Activated T-cell treated with anti-CD3 and anti-CD28 coated beads for 1 hour (primary cell): ENCODE results near the gene SEPTIN1.
"Not testable (repeated sequence)": the region's sequence is repeated elsewhere in the genome, so short reads cannot be mapped to it uniquely, and the experiment has no call there.

ENCODE experiments used
- DNase-seq: peaks from one replicate; pipeline ENCODE4 v3.0.0-alpha.2; 2020; ENCODE audit warnings: low read depth

The SEPTIN1 gene

GRCh38 chr16:30357715-30358576 is 24.4 kb downstream of the SEPTIN1 start:
- DNase-seq = no peak

- no peak for DNase-seq
Observed at GRCh38 chr16:30357085-30357714, 25.2 kb downstream of the SEPTIN1 start.

DNA sequence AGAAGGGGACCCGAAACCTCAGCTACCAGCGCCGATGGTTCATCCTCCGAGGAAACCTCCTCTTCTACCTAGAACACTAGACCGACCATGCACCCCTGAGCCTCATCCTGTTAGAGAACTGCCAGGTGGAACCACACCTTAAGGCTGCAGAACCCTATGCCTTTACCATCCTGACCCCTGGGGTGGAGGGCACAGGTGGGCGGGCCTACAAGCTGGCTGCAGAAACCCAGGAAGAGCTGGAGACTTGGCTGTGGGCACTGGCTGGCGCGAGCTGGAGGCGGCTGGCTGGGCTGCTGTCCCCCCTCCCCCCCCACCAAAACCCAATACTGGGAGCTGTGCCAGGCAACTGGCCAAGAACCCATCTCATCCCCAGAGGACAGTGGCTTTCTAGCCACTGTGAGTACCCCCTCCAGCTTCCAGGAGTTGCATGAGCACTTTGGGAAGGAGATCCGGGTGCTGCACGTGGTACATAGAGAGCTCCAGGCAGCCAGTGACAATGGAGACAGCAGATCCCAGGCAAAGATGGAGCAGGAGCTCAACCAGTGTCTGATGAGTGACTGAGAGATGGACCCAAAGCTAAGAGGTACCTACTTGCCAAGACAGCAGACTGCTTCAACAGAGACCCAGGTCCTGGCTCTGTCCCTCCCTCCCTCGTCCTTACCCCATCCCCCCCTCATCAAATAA is 25.8 kb downstream of the SEPTIN1 start:
- DNase-seq = no peak

- DNase-seq = no peak
Observed at GRCh38 chr16:30355954-30356308, 26.4 kb downstream of the SEPTIN1 start.

DNA sequence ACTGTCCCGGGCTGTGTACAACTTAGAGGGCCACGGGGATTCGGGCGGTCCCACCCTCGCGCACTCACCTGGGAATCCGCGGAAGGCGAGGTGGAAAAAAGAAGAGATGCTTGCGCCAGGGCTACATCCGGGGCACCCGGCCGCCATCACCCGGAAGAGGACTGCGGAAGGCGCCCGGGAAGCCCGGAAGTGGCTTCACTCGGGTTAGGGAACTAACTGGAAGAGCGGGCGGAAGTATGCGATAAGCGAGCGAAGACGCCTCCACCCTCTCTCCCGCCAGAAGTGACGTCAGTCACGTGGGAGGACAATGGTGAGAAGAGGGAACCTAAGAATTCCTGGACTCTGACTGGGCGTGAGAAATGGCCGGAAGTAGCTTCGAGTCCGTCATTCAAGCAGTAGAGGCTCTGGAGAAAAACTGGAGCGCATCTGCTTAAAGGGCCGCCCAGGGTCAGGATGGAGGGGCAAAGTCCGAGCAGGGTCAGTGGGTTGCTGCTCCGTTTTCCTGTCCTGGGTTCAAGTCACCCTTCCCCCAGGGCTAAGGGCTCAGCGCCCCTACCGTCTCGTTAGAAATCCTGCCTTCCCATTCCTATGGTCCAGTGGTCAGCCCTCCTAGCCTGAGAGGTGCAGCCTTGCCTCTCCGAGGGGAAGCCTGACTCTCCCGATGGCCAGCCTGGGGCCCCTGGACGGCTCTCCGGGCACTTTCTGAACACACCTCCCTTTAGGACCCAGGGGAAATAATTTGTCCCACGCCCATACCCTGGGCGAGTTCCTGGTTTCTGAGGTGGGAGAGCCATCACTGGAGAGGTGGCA is 27.0 kb downstream of the SEPTIN1 start, which contains the start of gene CD2BP2:
Gene CD2BP2 (minus strand): TSS at position 165 of the 810 bp plus-strand sequence. CDS start 627 bp downstream, outside the sequence.
- peak; percentile 76 for DNase-seq

DNA sequence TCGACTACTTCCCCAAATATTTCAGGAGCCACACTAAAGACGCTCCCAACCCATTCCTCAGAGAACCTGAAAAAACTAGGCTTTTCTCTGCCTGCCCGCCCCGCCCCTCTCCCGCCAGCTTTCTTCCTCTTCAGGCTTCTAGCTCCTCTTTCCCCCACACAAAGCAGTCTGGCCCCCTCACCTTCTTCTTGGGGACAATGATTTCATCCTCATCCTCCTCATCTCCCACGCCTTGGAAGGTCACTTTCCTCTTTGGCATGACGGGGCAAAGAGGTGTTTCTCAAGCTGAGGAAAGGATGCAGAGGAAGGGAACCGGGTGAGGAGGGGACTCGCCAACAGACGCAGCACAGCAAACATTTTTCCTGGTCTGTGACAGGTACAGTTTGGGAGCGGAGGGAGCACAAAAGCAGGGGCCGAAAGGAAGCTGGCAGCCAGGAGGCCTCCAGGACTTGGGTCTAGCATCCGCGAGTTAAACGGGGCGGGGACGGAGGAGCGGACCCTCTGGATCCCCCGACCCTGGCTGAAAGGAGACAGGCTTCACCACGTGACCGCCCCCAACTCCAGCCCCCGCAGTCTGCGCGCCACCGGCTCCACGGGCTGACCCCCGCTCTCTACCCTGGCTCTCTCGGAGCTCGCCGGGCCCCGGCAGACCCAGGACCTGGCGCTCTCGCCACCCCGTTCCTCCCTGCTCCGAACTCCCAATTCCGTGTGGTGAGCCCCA is 27.8 kb downstream of the SEPTIN1 start:
- no peak for DNase-seq

- DNase-seq = no peak
Observed at GRCh38 chr16:30353438-30354129, 28.8 kb downstream of the SEPTIN1 start.

DNA sequence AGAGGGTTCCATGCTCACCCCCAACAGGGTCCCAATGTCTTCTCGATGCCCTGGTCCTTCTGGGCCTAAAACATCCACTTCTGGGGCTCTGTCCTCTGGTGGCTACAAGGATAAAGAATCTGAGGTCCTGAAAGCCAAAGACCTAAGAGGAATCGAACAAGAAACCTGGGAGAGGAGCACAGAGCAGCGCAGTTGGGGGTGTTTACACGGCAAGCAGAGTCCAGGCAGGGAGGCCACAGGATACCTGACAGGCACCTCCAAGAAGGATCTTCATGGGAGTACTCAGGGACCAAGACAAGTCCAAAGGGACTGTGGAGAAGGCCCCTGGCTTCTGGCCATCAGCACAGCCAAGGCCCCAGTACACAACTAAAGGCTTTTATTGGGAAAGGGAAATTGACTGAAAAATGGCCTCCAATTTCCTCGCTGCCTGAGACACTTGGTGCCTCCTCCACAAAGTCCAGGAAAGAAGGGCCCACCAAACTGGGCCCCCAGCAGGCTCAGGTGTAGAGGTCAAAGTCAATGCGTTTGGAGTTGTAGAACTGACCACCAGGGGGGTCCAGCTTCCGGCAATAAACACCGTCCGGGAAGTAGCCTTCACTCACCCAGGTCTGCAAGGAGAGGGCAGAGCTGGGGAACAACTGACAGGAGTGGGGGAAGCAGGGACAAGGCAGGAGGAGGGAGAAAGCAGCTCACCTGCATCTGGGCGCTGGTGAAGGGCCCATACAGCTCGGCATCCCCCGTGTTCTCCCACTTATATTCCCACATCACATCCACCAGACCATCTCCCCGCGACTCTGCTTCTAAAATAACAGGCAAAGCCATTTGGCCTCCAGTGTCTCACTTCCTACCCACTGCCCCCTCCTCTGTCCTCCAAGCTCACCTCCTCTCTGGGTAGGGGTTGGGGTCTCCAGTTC is 29.6 kb downstream of the SEPTIN1 start:
- no peak for DNase-seq

DNA sequence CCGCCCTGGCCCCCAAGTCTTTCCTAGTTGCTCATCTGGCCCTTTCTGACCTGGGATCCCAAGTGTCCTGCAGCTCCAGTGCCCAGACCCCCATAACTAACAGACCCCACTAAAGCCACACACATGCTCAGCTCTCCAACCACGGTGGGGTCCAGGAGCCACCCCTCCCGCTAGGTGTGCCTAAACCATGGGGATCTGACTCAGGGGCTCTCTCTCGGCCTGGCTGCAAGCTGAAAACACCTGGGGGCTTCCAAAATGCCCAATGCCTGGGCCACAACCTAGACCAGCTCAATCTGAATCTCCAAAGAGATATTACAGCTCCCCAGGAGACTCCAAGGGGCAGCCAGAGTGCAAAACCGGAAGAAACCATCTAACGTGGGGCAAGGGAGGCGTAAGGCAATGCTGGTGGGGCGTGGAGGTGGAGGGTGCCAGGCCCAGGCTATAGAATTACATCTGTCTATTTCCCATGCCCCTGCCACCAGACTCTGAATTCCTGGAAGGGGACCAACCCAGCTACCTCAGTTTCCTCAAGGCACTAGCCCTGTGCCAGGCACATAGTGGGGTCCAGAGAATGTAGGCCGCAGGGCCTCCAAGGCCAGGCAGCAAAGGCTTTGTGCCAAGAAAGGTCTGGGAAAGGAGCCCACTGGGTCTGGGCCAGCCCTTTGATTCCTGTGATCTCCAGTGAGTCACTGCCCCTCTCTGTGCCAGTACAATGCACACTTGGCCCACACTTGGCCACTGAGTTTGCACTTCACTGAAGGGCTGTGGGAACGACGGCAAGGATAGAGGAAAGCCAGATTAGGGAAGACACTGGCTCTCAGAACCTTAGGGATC is 30.6 kb downstream of the SEPTIN1 start:
- no peak for DNase-seq

GRCh38 chr16:30351001-30351441 is 31.3 kb downstream of the SEPTIN1 start:
- DNase-seq = no peak

DNA sequence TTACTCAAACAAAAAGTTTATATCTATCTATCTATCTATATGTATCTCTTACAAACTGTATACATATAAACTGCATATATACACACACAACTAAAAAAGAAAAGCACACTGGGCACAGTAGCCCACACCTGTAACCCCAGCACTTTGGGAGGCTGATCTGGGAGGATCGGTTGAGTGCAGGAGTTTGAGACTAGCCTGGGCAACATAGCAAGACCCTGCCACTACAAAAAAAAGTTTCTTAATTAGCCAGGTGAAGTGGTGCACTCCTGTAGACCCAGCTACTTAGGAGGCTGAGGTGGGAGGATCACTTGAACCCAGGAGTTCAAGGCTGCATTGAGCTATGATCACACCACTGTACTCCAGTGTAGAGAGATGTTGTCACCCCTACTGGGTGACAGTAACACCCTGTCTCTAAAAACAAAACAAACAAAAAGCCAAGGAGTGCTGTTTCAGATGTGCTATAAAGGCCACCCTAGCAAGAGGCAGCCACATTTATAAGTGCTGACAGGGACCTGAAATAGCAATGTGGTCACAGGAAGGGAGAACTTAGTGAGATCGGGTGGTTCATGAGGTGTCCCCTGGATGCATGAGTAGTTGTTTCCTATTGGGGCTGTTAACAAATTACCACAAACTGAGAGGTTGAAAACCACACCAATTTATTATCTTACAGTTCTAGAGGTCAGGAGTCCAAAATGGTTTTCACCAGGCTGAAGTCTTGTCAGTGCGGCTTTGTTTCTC is 32.1 kb downstream of the SEPTIN1 start:
- DNase-seq = no peak

GRCh38 chr16:30349675-30350074 is 32.7 kb downstream of the SEPTIN1 start:
- DNase-seq = no peak

DNA sequence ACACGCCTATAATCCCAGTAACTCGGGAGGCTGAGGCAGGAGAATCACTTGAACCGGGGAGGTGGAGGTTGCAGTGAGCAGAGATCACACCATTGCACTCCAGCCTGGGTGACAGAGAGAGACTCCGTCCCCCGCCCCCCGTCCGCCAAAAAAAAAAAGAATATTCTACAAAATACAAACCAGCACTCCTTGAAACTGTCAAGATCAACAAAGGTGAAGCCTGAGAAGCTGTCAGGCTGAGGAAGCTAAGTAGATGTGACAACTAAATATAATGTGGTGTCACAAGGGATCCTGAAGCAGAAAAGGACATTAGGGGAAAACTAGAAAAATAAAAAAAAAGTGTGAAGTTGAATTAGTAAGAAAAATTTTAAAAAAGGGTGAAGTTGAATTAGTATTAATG is 33.4 kb downstream of the SEPTIN1 start:
- no peak for DNase-seq

- DNase-seq = no peak
Observed at GRCh38 chr16:30348113-30348512, 34.2 kb downstream of the SEPTIN1 start.

GRCh38 chr16:30346286-30346685 is 36.1 kb downstream of the SEPTIN1 start:
- no peak for DNase-seq

- DNase-seq = not testable (repeated sequence)
Observed at GRCh38 chr16:30343491-30343820, 38.9 kb downstream of the SEPTIN1 start.

DNA sequence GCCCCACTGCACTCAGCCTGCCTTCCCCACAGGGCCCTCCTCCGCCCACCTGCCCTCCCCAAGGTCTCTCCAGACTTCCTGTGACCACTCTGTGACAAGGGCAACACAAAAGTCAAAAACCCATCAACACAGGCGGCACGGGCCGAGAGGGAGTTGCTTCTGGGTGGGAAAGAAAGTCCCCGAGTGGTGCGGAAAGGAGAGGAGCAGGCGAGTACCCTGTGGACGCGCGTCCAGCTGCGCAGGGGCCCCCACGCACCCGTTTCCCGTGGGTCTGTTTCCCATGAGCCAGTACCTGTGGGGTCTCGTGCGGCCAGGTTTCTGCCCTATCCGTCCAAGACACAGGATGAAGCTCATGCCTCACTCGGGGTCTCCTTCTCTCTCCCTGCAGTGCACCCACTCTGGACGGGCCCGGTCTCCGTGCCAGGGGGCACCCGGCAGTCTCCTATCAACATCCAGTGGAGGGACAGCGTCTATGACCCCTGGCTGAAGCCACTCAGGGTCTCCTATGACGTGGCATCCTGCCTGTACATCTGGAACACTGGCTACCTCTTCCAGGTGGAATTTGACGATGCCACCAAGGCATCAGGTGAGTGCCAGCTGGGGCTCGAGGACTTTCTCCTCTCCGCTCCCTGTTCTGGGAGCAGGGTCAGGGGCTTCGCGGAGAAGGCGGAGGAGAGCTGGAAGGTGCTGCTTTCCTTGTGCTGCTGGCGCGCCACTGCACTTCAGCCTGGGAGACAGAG is 39.4 kb downstream of the SEPTIN1 start:
- DNase-seq = no peak
